Activated CD8-positive, alpha-beta memory T cell treated with anti-CD3 and anti-CD28 coated beads, Interleukin-2, amount 50 U/mL, for 1 hour (primary cell): ENCODE measurements around the gene ZCCHC7.

Experiments used
- DNase-seq: peaks from one replicate; pipeline ENCODE4 v3.0.0-alpha.2; 2020; ENCODE audit errors: extremely low read depth

Gene ZCCHC7

GRCh38 chr9:37336150-37336549 lies 215.8 kb downstream of the ZCCHC7 start:
- no peak for DNase-seq

- no peak for DNase-seq
Observed at GRCh38 chr9:37337301-37337890, 217.0 kb downstream of the ZCCHC7 start.

- DNase-seq: no peak
Observed at GRCh38 chr9:37338218-37338617, 217.8 kb downstream of the ZCCHC7 start.

- no peak for DNase-seq
Observed at GRCh38 chr9:37339923-37340322, 219.5 kb downstream of the ZCCHC7 start.

GRCh38 chr9:37340961-37341360 lies 220.6 kb downstream of the ZCCHC7 start:
- DNase-seq: no peak

- no peak for DNase-seq
Observed at GRCh38 chr9:37341704-37342103, 221.3 kb downstream of the ZCCHC7 start.

- no peak for DNase-seq
Observed at GRCh38 chr9:37342493-37342892, 222.1 kb downstream of the ZCCHC7 start.

- DNase-seq: no peak
Observed at GRCh38 chr9:37342895-37343294, 222.5 kb downstream of the ZCCHC7 start.

GRCh38 chr9:37343724-37344123 lies 223.3 kb downstream of the ZCCHC7 start:
- no peak for DNase-seq

- no peak for DNase-seq
Observed at GRCh38 chr9:37345038-37345437, 224.7 kb downstream of the ZCCHC7 start.

- no peak for DNase-seq
Observed at GRCh38 chr9:37348917-37349316, 228.5 kb downstream of the ZCCHC7 start.

GRCh38 chr9:37350486-37351190 lies 230.3 kb downstream of the ZCCHC7 start:
- no peak for DNase-seq

- DNase-seq: no peak
Observed at GRCh38 chr9:37353791-37354190, 233.4 kb downstream of the ZCCHC7 start.

- DNase-seq: no peak
Observed at GRCh38 chr9:37362430-37362829, 242.1 kb downstream of the ZCCHC7 start.

GRCh38 chr9:37363124-37363523 lies 242.8 kb downstream of the ZCCHC7 start:
- DNase-seq: no peak

GRCh38 chr9:37364136-37364535 lies 243.8 kb downstream of the ZCCHC7 start:
- no peak for DNase-seq

- DNase-seq: no peak
Observed at GRCh38 chr9:37364751-37365360, 244.5 kb downstream of the ZCCHC7 start.

- DNase-seq: no peak
Observed at GRCh38 chr9:37369671-37370070, 249.3 kb downstream of the ZCCHC7 start.

- no peak for DNase-seq
Observed at GRCh38 chr9:37370282-37370681, 249.9 kb downstream of the ZCCHC7 start.

- no peak for DNase-seq
Observed at GRCh38 chr9:37370968-37371563, 250.7 kb downstream of the ZCCHC7 start.

- DNase-seq: no peak
Observed at GRCh38 chr9:37371565-37372464, 251.4 kb downstream of the ZCCHC7 start.

- DNase-seq: no peak
Observed at GRCh38 chr9:37372839-37373238, 252.5 kb downstream of the ZCCHC7 start.
